GM23248 (cell line): Measurements from ENCODE around the gene TMEM72.

ENCODE experiments used
- EZH2 ChIP-seq: fragments of 200-600 bp; sonication (generic); IDR thresholded peaks from 2 replicates; pipeline ENCODE4 v1.6.1; 2018; ENCODE audit warnings: antibody characterized with exemption, mild to moderate bottlenecking; ENCODE audit not compliant: insufficient read depth, poor library complexity, severe bottlenecking
- EZH2phosphoT487 ChIP-seq: fragments of 200-600 bp; sonication (generic); IDR thresholded peaks from 2 replicates; pipeline ENCODE4 v1.6.1; 2018; ENCODE audit warnings: antibody characterized with exemption, moderate library complexity, mild to moderate bottlenecking, low read depth; ENCODE audit not compliant: insufficient read depth

DNA sequence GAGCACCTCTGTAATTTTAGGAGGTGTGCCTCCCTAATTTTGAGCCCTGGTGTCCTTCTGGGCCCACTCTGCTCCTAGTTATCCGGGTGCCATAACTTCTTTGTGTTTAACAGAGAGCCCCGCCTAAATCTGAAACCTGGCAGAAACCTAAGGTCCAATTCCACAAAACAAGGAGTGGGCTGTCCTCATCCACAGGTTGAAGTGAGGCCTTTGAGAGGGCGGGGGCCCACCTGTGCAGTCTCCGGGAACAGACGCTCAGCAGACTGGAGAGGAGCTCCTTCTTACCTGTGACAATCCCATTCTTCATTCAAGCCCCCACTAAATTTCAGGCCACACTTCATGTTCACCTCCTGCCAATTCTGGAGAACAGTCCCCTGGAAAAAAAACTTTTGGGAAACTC, 10.9 kb downstream of the TMEM72 start:
- TF ChIP-seq EZH2, result no peak
- no peak for TF ChIP-seq EZH2phosphoT487
